Eye (tissue), 1 donor: ENCODE data around the gene ITGBL1.

Source experiments
- DNase-seq: peaks from one replicate; pipeline ENCODE4 v3.0.0-alpha.2; 2015

The ITGBL1 gene

GRCh38 chr13:101763191-101763590 is 310.7 kb downstream of the ITGBL1 start:
- DNase-seq = no peak
